Right hindlimb (tissue), 1 donor: ENCODE data around the gene MTOR.
"Not testable (repeated sequence)": the region's sequence is repeated elsewhere in the genome, so short reads cannot be mapped to it uniquely, and the experiment has no call there.

Experiments
- DNase-seq: peaks from one replicate; pipeline ENCODE4 v3.0.0-alpha.2; 2018

The MTOR gene

DNA sequence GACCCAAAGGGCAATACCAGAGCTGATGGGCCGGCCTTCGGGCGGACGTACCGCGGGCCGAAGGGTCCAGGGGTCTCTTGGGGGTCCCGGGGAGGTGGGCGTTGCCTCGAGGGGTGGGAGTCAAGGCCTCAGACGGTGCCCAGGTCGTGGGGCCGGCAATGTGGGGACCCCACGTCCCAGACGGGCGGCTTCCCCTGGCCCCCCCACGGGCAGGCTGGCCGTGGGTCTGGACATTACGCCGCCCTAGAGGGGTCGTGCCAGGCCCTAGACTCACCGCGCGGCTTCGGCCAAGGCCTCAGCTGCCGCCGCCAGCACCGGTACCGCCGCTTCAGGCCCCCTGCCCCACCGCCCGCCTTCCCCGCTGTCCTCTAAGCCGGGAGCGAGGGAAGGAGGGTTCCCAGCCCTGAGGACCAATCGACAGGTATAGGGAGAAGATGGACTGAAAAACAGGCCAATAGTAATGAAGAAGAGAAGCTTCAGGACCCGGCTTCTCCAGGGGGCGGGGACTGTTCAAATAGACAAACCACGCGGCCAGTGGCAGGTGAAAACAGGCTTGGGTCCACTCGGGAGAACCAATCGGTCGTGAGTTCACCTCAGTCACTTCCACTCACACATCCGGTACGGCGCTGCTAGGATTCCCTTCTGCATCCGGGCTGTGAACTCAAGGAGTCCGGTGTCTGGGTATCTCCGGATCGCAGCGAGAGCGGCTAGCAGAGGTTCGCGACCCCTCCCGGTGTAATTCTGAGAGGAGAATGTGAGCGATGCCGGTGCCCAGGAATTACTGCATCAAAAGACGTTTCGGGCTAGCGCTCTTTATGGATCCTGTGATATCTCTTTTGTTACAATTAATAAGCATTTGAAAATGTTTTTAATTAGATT, at the start of gene MTOR:
MTOR (minus strand) TSS at position 381 of the 879 bp plus-strand sequence. CDS start 3,142 bp downstream, outside the sequence.
- peak; percentile 100 for DNase-seq

DNA sequence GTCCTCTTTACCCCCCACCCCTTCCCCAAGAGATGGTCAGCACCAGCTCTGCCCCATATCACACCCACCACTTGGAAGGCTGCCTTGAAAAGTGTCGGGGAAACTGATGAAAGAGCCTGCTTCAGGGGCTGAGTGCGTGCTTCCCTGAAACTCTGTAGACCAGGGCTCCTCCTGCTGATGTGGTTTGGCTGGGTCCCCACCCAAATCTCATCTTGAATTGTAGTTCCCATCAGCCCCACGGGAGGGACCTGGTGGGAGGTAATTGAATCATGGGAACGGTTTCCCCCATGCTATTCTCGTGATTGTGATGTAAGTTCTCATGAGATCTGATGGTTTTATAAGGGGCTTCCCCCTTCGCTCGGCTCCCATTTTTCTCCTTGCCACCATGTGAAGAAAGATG, 47.0 kb upstream of the MTOR start:
- DNase-seq, result no peak

DNA sequence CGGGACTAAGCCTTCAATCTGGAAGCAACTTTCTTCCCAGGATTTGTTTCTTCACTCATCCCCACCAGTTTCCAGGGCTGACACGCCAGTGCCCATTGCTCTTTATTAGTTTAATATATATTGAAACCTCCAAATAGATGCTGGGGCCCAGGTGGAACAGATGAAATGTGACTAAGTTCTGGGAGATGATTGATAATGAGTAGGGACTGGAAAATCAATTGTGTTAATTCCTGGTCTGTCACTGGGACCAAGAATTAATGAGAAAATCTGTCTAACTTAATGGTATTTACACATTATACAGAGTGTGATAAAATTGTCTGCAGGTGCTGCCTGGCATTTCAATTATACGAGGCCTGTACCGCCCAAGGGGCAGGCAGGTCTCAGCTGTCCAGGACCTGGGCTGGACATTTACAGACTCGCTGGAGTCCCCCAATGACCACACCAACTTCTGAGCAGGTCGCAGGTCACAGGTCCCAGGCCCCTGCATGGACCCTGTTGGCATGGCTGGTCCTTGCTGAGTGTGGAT, 46.4 kb upstream of the MTOR start:
- no peak for DNase-seq

DNA sequence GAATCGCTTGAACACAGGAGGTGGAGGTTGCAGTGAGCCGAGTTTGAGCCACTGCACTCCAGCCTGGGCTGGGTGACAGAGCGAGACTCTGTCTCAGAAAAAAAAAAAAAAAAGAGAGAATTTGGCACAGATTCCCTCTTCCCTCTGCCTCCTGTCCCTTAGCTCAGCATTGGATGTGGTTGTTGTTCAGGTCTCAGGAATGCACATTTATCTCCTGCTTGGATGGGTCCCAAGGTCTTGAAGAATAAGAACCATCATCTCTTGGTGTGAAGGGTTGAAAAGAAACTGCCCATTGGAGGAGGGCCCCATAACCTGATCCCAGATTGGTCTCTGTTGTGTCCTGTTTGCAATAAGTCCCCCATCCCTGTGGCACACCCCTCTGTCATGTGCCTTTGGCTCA, 45.5 kb upstream of the MTOR start:
- no peak for DNase-seq

DNA sequence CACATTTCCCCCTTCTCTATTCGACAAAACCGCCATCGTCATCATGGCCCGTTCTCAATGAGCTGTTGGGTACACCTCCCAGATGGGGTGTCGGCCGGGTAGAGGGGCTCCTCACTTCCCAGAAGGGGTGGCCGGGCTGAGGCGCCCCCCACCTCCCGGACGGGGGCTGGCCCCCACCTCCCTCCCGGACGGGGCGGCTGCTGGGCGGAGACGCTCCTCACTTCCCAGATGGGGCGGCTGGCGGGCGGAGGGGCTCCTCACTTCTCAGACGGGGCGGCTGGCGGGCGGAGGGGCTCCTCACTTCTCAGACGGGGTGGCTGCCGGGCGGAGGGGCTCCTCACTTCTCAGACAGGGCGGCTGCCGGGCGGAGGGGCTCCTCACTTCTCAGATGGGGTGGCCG, 43.2 kb upstream of the MTOR start:
- not testable (repeated sequence) for DNase-seq

DNA sequence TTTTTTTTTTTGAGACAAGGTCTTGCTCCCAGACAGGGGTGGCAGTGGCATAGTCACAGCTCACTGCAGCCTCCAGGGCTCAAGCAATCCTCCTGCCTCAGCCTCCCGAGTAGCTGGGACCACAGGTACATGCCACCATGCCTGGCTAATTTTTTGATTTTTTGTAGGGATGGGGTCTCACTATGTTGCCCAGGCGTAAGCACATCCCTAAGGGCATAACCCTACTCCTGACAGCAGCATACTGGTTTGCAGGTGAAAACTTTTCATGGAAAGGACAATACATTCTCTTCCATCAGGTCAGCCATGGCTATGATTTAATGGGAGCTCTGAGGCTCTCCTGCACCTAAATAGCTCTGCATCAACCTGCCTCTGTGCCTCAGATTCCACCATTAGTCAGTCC, 40.0 kb upstream of the MTOR start:
- DNase-seq, result no peak

DNA sequence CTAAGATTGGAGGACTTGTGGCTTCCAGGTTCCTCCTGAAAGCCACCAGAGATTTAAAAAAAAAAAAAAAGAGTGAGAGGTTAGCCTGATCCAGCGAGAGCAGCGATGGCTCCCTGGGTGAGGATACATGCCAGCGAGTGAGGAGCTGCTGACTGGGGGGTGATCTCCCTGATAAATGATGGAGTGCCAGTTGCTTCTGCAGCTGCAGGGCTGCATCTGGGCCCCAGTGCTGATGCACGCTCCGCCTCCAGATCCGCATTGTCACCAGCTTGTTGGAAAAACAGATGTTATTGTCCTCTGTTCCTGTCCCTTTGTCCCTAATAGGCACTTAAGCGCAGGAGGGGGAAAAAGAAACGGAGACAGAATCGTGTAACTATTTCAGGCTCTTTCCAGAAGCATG, 39.2 kb upstream of the MTOR start:
- no peak for DNase-seq

DNA sequence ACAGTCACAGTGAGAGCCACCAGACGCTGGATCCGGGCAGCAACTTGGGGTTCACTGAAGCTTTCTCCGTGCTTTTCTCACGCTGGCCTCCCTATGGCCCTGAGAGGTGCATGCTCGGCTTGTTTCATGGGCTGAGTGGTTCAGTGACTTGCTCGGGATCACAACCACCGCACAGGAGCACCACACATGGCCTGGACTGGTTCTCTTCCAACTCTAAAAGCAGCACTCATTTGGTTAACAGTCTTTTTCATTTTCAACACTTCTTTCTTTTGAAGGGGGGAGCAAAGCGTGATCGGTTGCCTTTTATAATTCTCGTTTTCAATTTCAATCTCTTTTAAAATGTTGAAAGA, 36.8 kb upstream of the MTOR start:
- no peak for DNase-seq

DNA sequence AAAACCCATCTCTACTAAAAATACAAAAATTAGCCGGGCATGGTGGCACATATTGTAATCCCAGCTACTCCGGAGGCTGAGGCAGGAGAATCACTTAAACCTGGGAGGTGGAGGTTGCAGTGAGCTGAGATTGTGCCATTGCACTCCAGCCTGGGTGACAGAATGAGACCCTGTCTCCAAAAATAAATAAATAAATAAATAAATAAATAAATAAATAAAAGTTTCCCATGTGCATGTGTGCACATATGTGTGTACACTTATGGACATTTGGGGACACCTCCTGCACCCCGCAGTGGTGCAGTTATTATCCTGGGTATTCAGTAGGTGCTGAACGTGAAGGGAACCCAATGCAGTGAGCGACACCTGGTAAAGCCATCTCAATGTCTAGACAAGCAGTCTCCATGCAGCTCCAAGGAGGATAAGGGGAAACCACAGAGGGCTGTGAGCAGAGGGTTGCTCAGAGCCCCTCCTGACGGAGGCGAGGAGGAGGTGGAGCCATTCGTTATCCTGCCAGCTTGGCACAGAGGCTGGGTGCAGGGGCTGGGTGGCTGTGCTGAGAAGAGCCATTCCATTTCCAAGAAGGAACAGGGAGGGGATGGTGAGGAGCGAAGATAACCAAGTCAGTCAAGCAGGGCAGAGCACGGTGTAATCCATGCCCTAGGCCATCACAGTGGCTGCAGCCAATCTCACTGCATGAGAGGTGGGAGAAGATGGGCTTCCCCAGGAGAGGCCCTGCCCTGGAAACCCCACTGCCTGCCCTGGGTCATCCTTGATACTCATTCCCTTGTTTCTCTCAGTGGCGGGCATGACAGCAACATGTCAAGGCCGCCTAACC, 36.3 kb upstream of the MTOR start:
- DNase-seq, result no peak

DNA sequence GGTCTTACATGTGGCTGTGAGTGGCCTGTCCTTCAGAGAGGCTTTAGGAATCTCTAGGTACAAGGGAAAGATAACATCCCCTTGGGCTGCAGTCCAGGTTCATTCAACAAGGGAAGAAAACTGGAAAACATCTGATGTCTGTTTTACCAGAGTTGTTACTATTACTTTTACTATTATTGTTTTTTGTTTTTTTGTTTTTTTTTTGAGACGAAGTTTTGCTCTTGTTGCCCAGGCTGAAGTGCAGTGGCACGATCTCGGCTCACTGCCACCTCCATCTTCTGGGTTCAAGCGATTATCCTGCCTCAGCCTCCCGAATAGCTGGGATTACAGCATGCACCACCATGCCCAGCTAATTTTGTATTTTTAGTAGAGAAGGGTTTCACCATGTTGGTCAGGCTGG, 35.4 kb upstream of the MTOR start:
- not testable (repeated sequence) for DNase-seq

DNA sequence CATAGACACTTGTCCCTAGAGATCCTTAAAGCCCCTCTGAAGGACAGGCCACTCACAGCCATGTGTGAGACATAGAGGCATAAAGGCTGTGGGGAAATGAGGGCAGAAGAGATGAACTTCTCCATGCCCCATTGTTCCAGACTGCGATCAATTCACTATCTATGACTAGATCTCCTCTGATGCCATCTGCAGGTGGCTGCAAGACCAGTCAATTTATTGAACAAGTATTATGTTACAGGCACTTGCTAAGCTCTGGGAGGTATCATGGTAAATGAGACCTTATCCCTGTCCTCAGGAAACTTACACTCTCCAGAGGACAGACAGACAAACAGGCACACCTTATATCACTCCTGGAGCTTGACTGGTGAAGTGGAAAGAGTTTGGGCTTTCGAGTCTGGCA, 33.6 kb upstream of the MTOR start:
- no peak for DNase-seq

DNA sequence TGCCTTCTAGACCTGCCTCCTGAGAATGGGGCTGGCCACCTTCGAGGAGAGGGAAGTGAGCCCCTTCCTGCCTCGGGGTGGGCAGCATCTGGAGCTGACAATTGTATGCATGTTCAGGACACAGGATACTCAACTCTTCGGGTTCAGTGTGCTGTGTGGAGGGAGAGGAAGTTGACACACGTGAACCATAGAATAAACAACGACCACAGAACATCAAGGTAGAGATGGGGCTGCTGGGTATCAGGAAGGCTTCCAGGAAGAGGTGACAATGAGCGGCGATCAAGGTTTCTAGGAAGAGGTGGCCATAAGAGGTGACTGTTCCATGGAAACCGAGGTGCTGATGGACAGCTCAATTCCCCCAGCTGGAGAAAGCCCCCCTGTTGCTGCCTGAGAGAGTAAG, 32.6 kb upstream of the MTOR start:
- DNase-seq, result no peak

DNA sequence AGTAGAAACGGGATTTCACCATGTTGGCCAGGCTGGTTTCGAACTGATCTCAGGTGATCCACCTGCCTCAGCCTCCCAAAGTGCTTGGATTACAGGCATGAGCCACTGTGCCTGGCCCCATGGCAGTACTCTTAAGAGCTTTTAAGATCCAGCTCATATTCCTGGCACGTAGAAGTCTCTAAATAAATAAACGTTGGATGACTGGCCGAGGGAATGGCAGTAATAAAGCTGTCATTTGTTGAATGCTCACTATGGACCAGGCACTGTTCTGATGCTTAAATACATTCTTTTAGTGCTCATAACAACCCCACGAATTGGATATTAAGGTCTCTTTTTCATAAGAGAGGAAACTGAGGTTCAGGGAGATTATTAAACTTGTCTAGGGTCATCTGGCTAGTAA, 31.5 kb upstream of the MTOR start:
- no peak for DNase-seq

DNA sequence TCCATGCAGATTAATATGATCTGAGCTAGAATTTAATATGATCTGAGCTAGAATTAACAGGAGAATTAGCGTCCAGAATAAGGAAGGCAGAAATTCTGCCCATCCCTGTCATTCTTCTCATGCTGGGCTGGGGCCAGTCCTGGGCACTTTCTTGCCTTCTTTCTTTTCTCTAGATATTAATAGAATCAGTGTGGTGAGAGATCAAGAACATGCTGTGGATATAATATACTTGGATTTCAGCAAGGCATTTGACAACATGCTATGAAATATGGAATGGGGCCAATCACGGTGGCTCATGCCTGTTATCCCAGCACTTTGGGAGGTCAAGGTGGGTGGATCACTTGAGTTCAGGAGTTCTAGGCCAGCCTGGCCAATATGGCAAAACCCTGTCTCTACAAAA, 28.7 kb upstream of the MTOR start:
- DNase-seq, result no peak

DNA sequence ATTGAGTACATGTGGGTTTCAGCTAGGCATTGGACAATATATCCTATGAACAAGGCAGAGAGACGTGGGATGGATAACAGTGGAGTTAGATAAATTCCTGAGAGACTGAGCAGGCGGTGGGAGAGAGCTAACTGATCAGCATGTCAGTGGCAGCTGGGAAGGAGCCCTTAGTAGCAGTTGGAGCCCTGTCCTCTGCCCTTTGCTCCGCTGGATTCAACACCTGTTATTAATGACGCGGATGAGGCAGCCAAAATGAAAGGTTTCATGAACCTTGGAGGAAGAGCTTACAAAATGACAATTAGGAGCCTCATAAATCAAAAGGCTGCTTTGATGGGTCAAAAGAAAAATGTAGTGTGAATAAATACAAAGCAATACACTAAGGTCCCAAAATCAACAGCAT, 26.7 kb upstream of the MTOR start:
- DNase-seq, result no peak

DNA sequence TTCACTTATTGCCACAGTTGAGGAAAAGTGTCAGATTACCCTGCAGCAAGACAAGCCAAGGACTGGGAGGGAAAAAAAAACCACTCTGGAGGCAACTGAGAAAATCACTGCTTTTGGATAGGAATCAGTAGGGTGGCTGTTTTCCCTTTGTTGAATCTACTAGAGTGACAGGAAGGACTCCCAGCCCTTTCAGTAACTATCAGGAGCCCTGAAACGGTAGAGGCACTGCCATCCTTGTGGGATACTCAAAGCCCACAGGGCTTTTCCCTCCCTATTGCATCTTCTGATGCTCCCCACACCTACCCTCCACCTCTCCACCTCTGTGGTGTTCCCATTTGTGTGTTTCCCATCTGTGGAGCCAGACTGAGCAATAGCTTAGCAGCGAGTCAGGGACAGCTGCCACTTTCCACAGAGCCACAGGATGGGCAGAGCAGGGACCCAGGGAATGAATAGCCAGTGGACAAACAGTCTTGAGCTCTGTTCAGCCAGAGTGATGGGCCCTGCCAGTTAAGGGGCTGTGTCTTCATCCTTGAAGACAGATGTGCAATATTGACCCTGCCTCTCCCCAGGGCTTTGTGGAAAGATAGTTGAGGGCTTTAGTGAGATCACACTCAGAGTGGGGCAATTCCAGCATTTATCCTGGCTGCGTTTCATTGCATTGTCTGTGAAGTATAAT, 24.5 kb upstream of the MTOR start:
- DNase-seq, result no peak

DNA sequence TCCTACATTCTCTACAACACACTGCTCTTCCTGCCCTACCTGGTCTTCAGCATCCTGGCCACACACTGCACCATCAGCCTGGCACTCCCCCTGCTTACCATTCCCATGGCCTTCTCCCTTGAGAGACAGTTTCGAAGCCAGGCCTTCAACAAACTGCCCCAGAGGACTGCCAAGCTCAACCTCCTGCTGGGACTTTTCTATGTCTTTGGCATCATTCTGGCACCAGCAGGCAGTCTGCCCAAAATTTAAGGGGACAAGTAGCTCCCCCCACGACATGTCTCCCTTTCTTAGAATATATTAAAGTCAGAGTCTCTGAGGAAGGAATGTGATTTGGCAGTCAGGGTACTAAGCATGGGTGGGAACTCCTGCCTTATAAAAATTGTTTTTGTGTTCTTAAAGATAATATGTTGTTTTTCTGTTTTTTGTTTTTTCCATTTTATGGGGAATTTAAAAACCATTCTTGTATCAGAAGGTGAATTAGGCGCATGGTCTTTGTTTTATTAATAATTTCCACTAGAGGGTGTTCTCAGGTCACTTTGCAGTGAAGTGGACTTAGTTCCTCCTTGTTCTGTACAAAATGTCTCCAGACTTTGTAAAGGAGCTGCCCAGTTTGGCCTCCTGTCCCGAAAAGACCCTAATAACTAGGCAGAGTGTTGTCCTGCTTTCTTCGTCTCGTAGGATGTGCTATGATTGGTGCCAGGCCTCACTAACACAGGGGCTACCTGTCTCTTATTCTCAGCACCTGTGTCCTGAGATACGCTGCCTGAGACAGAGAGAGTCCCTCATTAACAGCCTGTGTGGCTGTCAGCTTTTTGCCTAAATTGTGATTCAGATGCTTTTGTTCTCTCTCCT, 23.8 kb upstream of the MTOR start:
- no peak for DNase-seq

DNA sequence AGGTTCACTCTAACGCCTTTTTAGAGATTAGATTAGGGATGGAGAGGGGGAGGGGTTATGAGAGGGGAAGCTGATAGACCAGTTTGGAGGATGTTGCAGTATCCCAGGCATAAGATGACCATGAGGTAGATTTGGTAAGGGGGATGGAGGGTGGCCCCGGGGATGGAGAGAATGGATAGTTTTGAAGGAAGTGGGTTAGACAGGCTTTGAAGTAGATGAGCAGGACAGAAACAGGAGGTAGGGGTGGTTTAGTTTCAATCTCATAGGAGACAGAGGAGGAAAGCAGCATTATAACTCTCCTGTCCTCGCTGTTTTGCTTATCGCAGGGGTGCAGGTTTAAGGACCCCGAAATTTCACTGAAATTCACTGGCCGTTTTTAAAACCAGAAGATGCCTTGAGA, 22.4 kb upstream of the MTOR start:
- DNase-seq, result no peak

DNA sequence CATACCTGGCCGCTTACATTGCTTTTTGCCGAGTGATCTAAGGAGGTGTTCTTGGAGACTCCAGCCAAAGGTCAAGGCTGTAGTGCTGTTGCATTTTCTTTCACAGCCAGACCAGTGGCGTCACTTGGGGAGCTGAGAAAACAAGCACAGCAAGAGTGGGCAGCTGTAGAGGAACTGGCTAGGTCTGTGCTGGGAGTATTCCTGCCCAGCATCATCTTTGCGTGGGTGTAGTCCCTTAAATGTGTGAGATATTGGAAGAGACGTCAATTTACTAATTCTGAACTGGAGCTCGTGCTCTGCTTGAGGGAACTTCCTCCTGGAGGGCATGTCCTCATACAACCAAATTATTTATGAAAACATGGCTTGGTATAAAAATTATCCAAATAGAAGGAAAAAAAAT, 20.8 kb upstream of the MTOR start:
- no peak for DNase-seq

DNA sequence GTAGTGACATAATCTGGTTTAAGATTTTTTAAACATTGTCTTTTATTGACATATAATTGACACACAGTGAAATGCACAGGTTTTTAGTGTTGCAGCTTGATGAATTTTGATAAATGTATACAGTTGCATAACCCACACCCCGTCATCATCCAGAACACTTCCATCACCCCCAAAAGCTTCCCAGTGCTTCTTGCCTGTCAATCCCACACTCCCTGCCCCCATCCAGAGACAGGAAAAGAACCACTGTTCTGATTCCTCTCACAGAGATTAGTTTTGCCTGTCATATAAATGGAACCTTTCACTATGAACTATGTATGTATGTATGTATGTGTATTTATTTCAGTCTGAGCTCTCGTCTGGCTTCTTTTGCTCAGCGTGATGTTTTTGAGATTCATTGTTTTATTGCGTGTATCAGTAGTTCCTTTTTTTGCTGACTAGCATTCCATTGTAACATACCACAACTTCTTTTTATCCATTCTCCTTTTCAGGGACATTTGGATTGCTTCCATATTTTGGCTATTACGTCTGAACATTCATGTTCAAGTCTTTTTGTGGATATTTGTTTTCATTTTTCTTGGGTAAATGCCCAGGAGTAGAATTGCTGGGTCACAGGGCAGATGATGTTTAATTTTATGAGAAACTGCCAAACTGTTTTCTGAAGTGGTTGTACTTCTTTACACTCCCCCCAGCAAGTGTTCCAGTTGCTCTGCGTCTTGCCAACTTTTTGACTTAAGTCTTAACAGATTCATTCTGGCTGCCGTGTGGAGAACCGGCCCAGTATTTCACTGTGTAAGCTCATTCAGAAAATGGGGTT, 19.4 kb upstream of the MTOR start:
- peak; percentile 31 for DNase-seq

DNA sequence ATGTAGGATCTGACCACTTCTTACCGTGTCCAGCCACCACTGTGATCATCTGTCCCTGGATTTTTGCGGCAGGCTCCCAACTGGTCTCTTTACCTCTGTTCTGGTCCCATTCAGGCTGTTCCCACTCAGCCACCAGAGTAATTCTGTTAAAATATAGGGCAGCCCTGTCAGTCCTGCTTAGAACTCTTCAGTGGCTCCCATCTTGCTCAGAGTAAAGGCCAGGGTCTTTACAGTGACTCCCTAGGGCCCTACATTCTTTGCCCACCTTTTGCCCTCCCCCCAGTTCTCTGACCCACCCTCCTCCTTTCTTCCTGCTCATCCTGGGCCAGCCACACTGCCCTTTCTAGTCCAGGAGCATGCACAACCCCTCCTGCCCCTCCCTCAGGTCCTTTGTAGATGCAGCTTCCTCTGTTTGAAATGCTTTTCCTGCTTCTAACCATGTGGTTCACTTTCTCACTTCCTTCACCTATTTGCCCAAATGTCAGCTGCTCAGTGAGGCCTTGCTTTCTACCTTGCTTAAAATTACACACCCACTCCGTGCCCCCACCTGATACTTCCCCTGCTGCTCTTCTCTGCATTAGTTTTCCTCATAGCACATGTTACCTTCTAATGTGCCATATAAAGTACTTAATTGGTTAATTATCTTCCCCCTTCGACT, 18.5 kb upstream of the MTOR start:
- no peak for DNase-seq
